Keratinocyte (primary cell): Measurements from ENCODE around the gene WFDC8. TPM values are rescaled to one million over a fixed set of nuclear protein-coding genes. Genes with fewer than 3 reads are reported as not detected.

Source experiments
- DNase-seq: peaks from one replicate; pipeline ENCODE4 v3.0.0-alpha.2; 2011; ENCODE audit warnings: low read depth, missing footprints, low spot score
- FAIRE-seq: peaks from 2 replicates; lab custom pipeline; 2011; peaks lifted over from hg19 to GRCh38; lab: Jason Lieb, UNC
- H2AFZ ChIP-seq: 2 replicates; pipeline ENCODE4 v1.6.0; 2012; ENCODE audit warnings: low read length, control low read depth, inconsistent platforms; ENCODE audit not compliant: control insufficient read depth
- H3K27ac ChIP-seq: 2 replicates; pipeline ENCODE4 v1.5.1; 2011; ENCODE audit warnings: low read length; ENCODE audit not compliant: control insufficient read depth, insufficient read depth
- H3K27me3 ChIP-seq: 3 replicates; pipeline ENCODE4 v1.6.0; 2011; ENCODE audit warnings: low read length; ENCODE audit not compliant: control insufficient read depth, insufficient read depth; ENCODE audit errors: extremely low read depth
- H3K36me3 ChIP-seq, 2 experiments: 2 replicates in 1 of 2; 3 replicates in 1 of 2; pipeline ENCODE4 v1.5.1; 2011; ENCODE audit warnings: low read length in 2 of 2, mild to moderate bottlenecking in 1 of 2; ENCODE audit not compliant: control insufficient read depth in 2 of 2, insufficient read depth in 2 of 2; ENCODE audit errors: extremely low read depth in 1 of 2
- H3K4me1 ChIP-seq: 3 replicates; pipeline ENCODE4 v1.5.1; 2011; ENCODE audit warnings: low read length; ENCODE audit not compliant: control insufficient read depth, insufficient read depth; ENCODE audit errors: extremely low read depth
- H3K4me2 ChIP-seq: 3 replicates; pipeline ENCODE4 v1.6.0; 2011; ENCODE audit warnings: low read depth, low read length; ENCODE audit not compliant: control insufficient read depth, insufficient read depth; ENCODE audit errors: extremely low read depth
- H3K4me3 ChIP-seq, 3 experiments: fragments of 200-600 bp in 1 of 3; sonication (generic) in 1 of 3; 2 replicates in 2 of 3; 3 replicates in 1 of 3; pipeline ENCODE4 v1.5.1; 2011 to 2016; ENCODE audit warnings: low read length in 3 of 3, mild to moderate bottlenecking in 3 of 3, control low read depth in 2 of 3, inconsistent platforms in 1 of 3, low read depth in 1 of 3, mixed read lengths in 1 of 3, mixed run types in 1 of 3, moderate library complexity in 1 of 3; ENCODE audit not compliant: control insufficient read depth in 2 of 3, insufficient read depth in 2 of 3; ENCODE audit errors: extremely low read depth in 1 of 3
- H3K79me2 ChIP-seq: 2 replicates; pipeline ENCODE4 v1.6.0; 2012; ENCODE audit warnings: low read length; ENCODE audit not compliant: control insufficient read depth, insufficient read depth
- H3K9ac ChIP-seq: 3 replicates; pipeline ENCODE4 v1.6.0; 2011; ENCODE audit warnings: low read length; ENCODE audit not compliant: control insufficient read depth, insufficient read depth; ENCODE audit errors: extremely low read depth
- H3K9me1 ChIP-seq: 3 replicates; pipeline ENCODE4 v1.6.0; 2011; ENCODE audit warnings: low read length; ENCODE audit not compliant: control insufficient read depth, insufficient read depth; ENCODE audit errors: extremely low read depth
- H3K9me3 ChIP-seq: 2 replicates; pipeline ENCODE4 v1.5.1; 2012; ENCODE audit warnings: low read depth, low read length; ENCODE audit not compliant: control insufficient read depth
- H4K20me1 ChIP-seq: 3 replicates; pipeline ENCODE4 v1.6.0; 2011; ENCODE audit warnings: low read length; ENCODE audit not compliant: control insufficient read depth, insufficient read depth; ENCODE audit errors: extremely low read depth
- CTCF ChIP-seq, 3 experiments: IDR thresholded peaks in 1 of 3; conservative IDR thresholded peaks in 1 of 3; optimal IDR thresholded peaks in 1 of 3; 2 replicates in 2 of 3; 3 replicates in 1 of 3; pipeline versions ENCODE3 to v1.5.1; 2011; ENCODE audit warnings: low read length in 3 of 3, mild to moderate bottlenecking in 3 of 3, moderate library complexity in 2 of 3, control low read depth in 1 of 3, inconsistent platforms in 1 of 3; ENCODE audit not compliant: insufficient read depth in 2 of 3; ENCODE audit errors: extremely low read depth in 1 of 3
- EZH2 ChIP-seq: IDR thresholded peaks from one replicate; pipeline ENCODE4 v1.6.1; 2012; ENCODE audit warnings: inconsistent platforms, mild to moderate bottlenecking, low read length, moderate library complexity
- dilution Hi-C: fragments of 300-500 bp; cut with MboI; formaldehyde crosslinking; loops from one replicate; pipeline ENCODE4 v1.7.0; 2020; ENCODE audit warnings: low sequenced_read_pairs; ENCODE audit not compliant: extremely low pct_ligation_motif_present
- polyA plus RNA-seq, 5 experiments: library from polyadenylated mRNA; depleted of rRNA in 3 of 5; stranded (reverse) in 3 of 5; stranded (forward) in 1 of 5; unstranded in 1 of 5; fragments of >200 nt; gene quantifications; 1 replicate in 1 of 5; 2 replicates in 3 of 5; 3 replicates in 1 of 5; pipeline versions ENCODE4 v1.2.1 to v1.2.3, GENCODE V29; 2011 to 2012; ENCODE audit warnings: missing spikeins in 2 of 5, low read depth in 1 of 5, low replicate concordance in 1 of 5

Gene WFDC8
- polyA plus RNA-seq, 1 donor (not counting 4 experiments of a cell fraction or from before 2014, with no cell fraction given), result not detected

GRCh38 chr20:45555198-45555597, 23.9 kb downstream of the WFDC8 start:
- peaks cover 4% of the 10 kb centered on the region for H3K27me3 ChIP-seq
- no peaks in the 10 kb centered on the region for H4K20me1 ChIP-seq
- no peak overlapping the region for H3K4me3 ChIP-seq
- no peak for FAIRE-seq
- H3K27ac ChIP-seq, result no peak overlapping the region
- H3K79me2 ChIP-seq, result no peaks in the 10 kb centered on the region
- no peak overlapping the region for H2AFZ ChIP-seq
- no peaks in the 10 kb centered on the region for H3K9me1 ChIP-seq
- H3K9ac ChIP-seq, result no peak overlapping the region
- H3K9me3 ChIP-seq, result no peaks in the 10 kb centered on the region
- DNase-seq, result no peak
- H3K36me3 ChIP-seq, result no peaks in the 10 kb centered on the region
- H3K4me2 ChIP-seq, result no peak overlapping the region
- no peak for TF ChIP-seq CTCF (optimal IDR thresholded peaks at IDR 0.05 in 1 of 3, IDR thresholded peaks at IDR 0.05 in 1 of 3, conservative IDR thresholded peaks at IDR 0.05 in 1 of 3; ENCODE audit: extremely low read depth in 1 of 3, insufficient read depth in 2 of 3, low read length in 3 of 3)
- no peak for TF ChIP-seq EZH2
- H3K4me1 ChIP-seq, result no peaks in the 10 kb centered on the region
- dilution Hi-C loops, result no loop called here

GRCh38 chr20:45552456-45552855, 26.6 kb downstream of the WFDC8 start:
- Histone ChIP-seq H4K20me1 (no peaks in the 10 kb centered on the region), H3K27me3 (peaks cover 5% of the 10 kb centered on the region)
- no peak for FAIRE-seq

More at GRCh38 chr20:45552456-45552855, 26.6 kb downstream of the WFDC8 start:
- no peaks in the 10 kb centered on the region for H3K36me3 ChIP-seq
- no peak overlapping the region for H2AFZ ChIP-seq
- TF ChIP-seq CTCF (optimal IDR thresholded peaks at IDR 0.05 in 1 of 3, IDR thresholded peaks at IDR 0.05 in 1 of 3, conservative IDR thresholded peaks at IDR 0.05 in 1 of 3; ENCODE audit: extremely low read depth in 1 of 3, insufficient read depth in 2 of 3, low read length in 3 of 3), result no peak
- no peak for TF ChIP-seq EZH2
- H3K4me3 ChIP-seq, result no peak overlapping the region
- no peak for DNase-seq
- dilution Hi-C loops, result no loop called here
- no peaks in the 10 kb centered on the region for H3K9me3 ChIP-seq
- H3K27ac ChIP-seq, result no peak overlapping the region
- no peak overlapping the region for H3K4me2 ChIP-seq
- no peaks in the 10 kb centered on the region for H3K79me2 ChIP-seq
- H3K9me1 ChIP-seq, result no peaks in the 10 kb centered on the region
- H3K4me1 ChIP-seq, result no peaks in the 10 kb centered on the region
- no peak overlapping the region for H3K9ac ChIP-seq
